GM12872 (cell line): ENCODE results near the gene CNST.

ENCODE experiments used
- TF ChIP-seq, protein P1 (sequence below): IDR thresholded peaks from 3 replicates; pipeline ENCODE4 v1.5.1; 2011; ENCODE audit warnings: low read depth, mild to moderate bottlenecking, low read length, moderate library complexity; ENCODE audit not compliant: insufficient read depth

Gene CNST

DNA sequence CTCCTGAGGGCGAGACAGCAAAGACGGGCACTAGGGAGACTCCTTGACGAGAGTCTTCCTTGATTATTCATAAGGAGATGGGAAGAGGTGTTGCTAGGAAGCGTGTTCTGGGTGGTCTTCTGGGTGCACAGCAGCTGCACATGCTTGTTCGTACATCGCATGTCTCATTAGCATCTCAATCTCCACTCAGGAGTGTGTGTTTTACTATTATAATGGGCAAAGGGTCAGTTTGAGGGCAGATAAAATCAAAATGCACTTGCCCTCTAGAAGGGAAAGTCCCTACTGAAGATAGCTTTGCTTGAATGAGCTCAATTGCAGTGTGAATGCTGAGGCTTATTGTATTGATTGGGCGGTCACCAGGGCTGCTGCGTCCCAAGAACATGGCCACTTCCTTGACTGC lies 107.8 kb downstream of the CNST start:
- TF ChIP-seq, protein P1, sequence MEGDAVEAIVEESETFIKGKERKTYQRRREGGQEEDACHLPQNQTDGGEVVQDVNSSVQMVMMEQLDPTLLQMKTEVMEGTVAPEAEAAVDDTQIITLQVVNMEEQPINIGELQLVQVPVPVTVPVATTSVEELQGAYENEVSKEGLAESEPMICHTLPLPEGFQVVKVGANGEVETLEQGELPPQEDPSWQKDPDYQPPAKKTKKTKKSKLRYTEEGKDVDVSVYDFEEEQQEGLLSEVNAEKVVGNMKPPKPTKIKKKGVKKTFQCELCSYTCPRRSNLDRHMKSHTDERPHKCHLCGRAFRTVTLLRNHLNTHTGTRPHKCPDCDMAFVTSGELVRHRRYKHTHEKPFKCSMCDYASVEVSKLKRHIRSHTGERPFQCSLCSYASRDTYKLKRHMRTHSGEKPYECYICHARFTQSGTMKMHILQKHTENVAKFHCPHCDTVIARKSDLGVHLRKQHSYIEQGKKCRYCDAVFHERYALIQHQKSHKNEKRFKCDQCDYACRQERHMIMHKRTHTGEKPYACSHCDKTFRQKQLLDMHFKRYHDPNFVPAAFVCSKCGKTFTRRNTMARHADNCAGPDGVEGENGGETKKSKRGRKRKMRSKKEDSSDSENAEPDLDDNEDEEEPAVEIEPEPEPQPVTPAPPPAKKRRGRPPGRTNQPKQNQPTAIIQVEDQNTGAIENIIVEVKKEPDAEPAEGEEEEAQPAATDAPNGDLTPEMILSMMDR, result no peak

DNA sequence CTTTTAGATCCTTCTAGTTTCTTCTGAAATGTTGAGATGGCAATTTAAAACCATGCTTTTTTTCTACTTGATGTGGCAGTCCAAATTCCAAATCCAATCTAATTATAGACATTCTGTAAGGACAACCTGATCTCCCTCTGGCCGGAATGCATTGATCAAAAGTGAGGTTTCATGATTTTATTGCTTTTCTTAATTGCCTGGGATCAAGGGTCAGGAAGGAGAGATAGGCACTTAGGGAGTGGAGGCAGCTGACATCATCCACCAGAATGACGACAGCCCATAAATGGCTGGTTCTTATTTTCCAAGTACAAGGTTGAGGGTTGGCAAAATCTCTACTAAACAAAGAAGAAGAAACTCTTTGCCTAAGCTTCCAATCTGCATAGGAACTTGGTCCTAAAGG lies 111.6 kb downstream of the CNST start:
- TF ChIP-seq, protein P1, result no peak

DNA sequence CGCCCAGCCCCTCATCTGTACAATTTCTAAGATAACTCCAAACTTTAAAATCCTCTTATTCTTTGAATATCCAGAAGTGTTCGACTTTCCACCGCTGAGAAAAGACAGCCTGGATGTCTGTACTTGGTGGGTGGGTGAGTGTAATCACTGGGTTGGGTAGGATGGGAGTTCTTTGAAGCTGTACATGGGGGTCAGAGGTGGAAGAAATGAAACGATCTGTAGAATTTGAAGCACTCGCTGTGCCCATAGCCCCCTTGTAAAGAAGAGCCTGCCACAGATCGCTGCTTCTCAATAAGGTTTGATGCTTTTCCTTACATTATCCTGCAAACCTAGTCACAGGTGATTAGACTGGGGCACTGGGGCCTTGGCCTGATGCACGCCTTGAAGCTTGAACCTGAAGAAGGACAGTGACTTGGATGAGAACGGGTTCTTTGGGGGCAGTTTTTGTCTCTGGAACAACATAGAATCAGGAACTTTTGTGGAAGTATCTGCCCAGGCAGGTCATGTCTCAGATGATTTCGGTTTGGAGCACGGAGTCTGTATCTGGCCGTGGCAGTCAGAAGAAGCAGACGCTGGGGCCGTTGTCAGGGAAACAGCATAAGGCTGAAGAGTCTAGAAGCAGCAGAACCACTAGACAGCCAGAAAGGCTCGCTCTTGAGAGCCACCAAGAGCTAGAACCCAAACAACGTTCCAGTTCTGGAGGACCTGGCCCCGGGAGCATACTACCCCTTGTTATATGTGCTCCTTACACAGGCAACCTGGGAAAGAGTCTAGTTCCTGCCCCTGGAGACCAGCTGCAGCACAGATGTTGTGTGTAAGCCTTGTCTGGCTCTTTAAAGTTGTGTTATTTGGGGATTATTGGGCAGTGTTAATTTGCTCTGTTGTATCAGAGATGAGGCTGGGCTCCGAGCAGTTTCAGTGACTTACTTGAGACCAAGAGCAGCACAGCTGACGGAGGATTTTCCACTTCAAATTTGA lies 112.8 kb downstream of the CNST start:
- TF ChIP-seq, protein P1, result no peak

GRCh38 chr1:246679794-246680177 lies 113.5 kb downstream of the CNST start:
- TF ChIP-seq, protein P1, result no peak

GRCh38 chr1:246680190-246680589 lies 113.9 kb downstream of the CNST start:
- TF ChIP-seq, protein P1, result no peak

DNA sequence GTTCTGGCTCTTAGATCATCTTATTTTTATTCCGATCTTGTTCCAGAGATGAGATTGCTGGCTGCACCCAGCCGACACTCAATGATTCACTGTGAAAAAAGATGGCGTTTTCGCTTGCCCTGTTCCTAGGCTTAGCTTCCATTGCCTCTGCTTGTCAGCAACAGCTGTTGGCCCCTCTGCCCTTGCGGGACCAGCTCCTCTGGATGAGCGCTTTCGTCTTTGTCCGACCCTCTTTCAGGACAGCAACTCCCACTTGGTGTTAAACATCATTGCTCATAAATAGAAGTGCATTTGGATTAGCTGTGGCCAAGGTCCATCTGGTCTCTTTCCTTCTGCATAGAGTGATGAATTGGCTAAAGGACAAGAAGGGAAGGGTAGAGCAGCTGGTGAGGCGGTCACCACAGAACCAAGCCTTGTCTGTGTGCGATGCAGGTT lies 114.5 kb downstream of the CNST start:
- TF ChIP-seq, protein P1, result no peak

DNA sequence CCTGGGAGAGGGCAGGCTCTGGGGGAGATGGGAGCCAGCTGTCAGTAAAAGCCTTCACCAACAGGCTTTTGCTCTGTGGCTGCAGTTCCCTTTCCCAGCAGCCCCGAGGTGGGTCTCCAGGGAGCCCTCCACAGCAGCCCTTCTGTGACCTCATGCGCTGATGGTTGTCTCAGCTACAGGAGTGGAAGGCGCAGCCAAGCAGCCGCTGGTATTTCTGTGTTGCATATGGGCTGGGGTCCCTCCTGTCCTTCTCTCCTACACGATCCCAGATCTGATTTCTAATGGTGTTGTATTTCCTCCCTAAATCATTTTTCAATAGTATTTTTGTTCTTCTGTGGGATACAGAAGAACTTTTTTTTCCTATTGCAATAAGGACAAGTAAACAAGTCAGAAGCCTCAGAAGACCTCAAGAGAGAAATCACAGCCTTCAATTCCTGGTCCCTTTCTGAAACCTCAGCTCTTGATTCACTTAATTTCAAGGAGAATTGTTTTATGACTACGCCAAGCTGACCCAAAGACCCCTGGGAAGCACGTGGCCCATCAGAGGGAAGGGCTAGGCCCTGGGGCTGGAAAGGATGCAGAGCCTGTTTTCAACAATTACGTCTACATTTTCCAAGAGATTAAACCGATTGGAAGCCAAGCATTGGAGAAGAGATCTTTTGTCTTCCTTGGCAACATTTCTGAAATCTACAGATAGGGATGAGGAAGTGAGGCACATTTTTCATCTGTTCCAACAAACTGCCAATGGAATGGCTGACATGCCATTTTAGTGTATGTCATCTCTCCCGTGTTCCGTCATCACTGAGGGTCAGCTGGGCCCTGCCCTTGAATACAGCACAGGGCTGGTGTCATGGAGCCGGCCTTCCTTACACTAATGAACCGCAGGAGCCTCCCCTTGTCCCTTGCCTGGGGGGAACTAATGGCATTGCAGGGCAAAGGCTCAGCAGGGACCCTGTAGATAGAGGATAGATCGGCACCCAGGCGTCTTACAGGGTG lies 115.9 kb downstream of the CNST start:
- TF ChIP-seq, protein P1, result no peak
